Type B pancreatic cell (in vitro differentiated cells): ENCODE data around the gene FAF1. TPM values are rescaled to one million over a fixed set of nuclear protein-coding genes. Genes with fewer than 3 reads are reported as not detected.
A peak's percentile ranks its signal among the peaks of the same experiment; 100 is the strongest.

Experiments
- DNase-seq: peaks from one replicate; pipeline ENCODE4 v3.0.0; 2021; ENCODE audit warnings: mixed read lengths; ENCODE audit not compliant: unreplicated experiment; ENCODE audit errors: extremely low spot score
- H3K27ac Mint-ChIP-seq: 2 replicates; pipeline ENCODE4 v1.8.0; 2021; ENCODE audit warnings: mild to moderate bottlenecking, mixed read lengths
- H3K27me3 Mint-ChIP-seq: 2 replicates; pipeline ENCODE4 v1.8.0; 2021; ENCODE audit warnings: mixed read lengths
- H3K36me3 Mint-ChIP-seq: 2 replicates; pipeline ENCODE4 v1.8.0; 2021; ENCODE audit warnings: mixed read lengths
- H3K4me1 Mint-ChIP-seq: one replicate; pipeline ENCODE4 v1.8.0; 2021; ENCODE audit warnings: mixed read lengths; ENCODE audit not compliant: unreplicated experiment
- H3K4me3 Mint-ChIP-seq: 2 replicates; pipeline ENCODE4 v1.8.0; 2021; ENCODE audit warnings: mild to moderate bottlenecking, mixed read lengths
- H3K9me3 Mint-ChIP-seq: 2 replicates; pipeline ENCODE4 v1.8.0; 2021; ENCODE audit warnings: mixed read lengths
- total RNA-seq: library from RNA; stranded (reverse); gene quantifications from 2 replicates; pipeline ENCODE4 v1.2.1, GENCODE V29; 2021; ENCODE audit warnings: low replicate concordance
- TF ChIP-seq, protein P1 (sequence below): fragments of 200-600 bp; sonication (generic); conservative IDR thresholded peaks from 2 replicates; pipeline ENCODE4 v1.5.0; 2021; ENCODE audit warnings: antibody characterized with exemption, mild to moderate bottlenecking

Gene FAF1
- total RNA-seq, 1 donor from 2014 or later: 49.9 TPM

DNA sequence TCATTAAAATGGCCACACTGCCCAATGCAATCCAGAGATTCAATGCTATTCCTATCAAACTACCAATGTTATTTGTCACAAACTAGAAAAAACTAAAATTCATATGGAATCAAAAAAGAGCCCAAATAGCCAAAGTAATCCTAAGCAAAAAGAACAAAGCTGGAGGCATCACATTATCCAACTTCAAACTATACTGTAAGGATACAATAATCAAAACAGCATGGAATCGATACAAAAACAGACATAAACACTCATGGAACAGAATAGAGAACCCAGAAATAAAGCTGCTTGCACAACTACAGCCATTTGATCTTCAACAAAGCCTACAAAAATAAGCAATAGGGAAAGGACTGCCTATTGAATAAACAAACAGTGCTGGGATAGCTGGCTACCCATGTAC is 100.4 kb downstream of the FAF1 start:
- Mint-ChIP-seq H3K4me1 (no peaks in the 10 kb centered on the region), H3K9me3 (peaks cover 20% of the 10 kb centered on the region), H3K27me3 (no peaks in the 10 kb centered on the region), H3K27ac (no peak overlapping the region), H3K36me3 (peaks cover 15% of the 10 kb centered on the region), H3K4me3 (no peak overlapping the region)
- TF ChIP-seq, protein P1, sequence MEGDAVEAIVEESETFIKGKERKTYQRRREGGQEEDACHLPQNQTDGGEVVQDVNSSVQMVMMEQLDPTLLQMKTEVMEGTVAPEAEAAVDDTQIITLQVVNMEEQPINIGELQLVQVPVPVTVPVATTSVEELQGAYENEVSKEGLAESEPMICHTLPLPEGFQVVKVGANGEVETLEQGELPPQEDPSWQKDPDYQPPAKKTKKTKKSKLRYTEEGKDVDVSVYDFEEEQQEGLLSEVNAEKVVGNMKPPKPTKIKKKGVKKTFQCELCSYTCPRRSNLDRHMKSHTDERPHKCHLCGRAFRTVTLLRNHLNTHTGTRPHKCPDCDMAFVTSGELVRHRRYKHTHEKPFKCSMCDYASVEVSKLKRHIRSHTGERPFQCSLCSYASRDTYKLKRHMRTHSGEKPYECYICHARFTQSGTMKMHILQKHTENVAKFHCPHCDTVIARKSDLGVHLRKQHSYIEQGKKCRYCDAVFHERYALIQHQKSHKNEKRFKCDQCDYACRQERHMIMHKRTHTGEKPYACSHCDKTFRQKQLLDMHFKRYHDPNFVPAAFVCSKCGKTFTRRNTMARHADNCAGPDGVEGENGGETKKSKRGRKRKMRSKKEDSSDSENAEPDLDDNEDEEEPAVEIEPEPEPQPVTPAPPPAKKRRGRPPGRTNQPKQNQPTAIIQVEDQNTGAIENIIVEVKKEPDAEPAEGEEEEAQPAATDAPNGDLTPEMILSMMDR: no peak
- no peak for DNase-seq

DNA sequence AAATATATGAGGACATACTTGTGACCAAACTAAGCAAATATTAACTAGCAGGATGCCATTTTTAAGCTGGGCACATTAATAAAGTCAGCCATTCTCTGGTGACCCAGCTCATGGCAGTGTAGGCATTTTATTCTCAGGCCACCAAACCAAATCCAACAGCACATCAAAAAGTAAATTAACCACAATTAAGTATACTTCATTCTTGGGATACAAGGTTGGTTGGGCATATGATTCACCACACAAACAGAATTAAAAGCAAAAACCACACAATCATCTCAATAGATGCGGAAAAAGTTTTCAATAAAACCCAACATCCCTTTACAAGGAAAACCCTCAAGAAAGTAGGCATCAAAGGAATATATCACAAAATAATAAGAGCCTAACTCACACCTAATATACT is 101.3 kb downstream of the FAF1 start:
- Mint-ChIP-seq H3K27ac (no peak overlapping the region), H3K36me3 (peaks cover 15% of the 10 kb centered on the region), H3K4me3 (no peak overlapping the region), H3K27me3 (no peaks in the 10 kb centered on the region), H3K9me3 (peaks cover 20% of the 10 kb centered on the region), H3K4me1 (no peaks in the 10 kb centered on the region)
- DNase-seq: no peak
- TF ChIP-seq, protein P1: no peak

DNA sequence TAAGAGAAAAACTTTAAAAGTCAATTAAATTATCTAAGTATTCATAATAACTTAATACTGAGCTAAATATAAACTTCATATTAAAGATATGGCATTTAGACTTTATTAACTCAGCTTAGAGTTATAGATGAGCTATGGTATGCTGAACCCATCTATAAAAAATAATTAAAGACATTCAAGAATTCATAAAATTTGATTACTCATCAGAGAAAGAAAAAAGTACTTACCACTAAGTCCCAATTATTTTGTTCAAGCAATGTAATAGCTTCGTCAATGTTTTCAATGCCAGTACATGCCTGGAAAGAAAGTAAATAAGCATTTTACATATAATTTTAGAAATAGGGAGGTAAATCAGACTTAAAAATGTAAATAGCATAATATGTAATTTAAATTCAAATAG is 102.4 kb downstream of the FAF1 start:
- Mint-ChIP-seq H3K4me1 (no peaks in the 10 kb centered on the region), H3K4me3 (no peak overlapping the region), H3K27ac (no peak overlapping the region), H3K9me3 (peaks cover 20% of the 10 kb centered on the region), H3K36me3 (peaks cover 15% of the 10 kb centered on the region), H3K27me3 (no peaks in the 10 kb centered on the region)
- DNase-seq: no peak
- TF ChIP-seq, protein P1: no peak

- DNase-seq: no peak
- Mint-ChIP-seq H3K9me3 (no peaks in the 10 kb centered on the region), H3K27me3 (no peaks in the 10 kb centered on the region), H3K4me1 (no peaks in the 10 kb centered on the region), H3K36me3 (peaks cover 4% of the 10 kb centered on the region), H3K27ac (peak overlapping the region; percentile 7), H3K4me3 (peak overlapping the region; percentile 16)
- TF ChIP-seq, protein P1: no peak
These were observed 106.7 kb downstream of the FAF1 start for GRCh38 chr1:50853325-50853724.

DNA sequence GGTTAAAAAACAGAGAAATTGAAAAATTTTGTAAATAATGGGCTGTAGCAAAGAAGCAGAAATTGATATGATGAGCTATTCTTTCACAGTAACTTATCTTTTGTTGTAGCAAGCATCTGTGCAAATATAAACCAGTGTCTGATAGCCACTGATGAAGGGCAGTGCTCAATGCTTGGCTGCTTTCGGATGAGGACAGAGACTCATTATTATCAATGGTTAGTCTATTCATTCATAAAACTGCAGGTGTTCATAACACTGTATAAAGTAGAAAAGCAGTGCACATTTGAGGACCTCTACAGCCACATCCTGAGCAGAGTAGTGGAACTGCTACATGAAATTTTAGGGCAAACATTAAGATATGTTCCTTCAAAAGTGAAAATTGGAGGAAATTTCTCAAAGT is 107.2 kb downstream of the FAF1 start:
- H3K36me3 Mint-ChIP-seq: peaks cover 4% of the 10 kb centered on the region
- H3K4me3 Mint-ChIP-seq: no peak overlapping the region
- TF ChIP-seq, protein P1: no peak
- no peaks in the 10 kb centered on the region for H3K27me3 Mint-ChIP-seq
- DNase-seq: no peak
- H3K4me1 Mint-ChIP-seq: no peaks in the 10 kb centered on the region
- peak overlapping the region; percentile 7 for H3K27ac Mint-ChIP-seq
- no peaks in the 10 kb centered on the region for H3K9me3 Mint-ChIP-seq

- Mint-ChIP-seq H3K4me3 (no peak overlapping the region), H3K27me3 (no peaks in the 10 kb centered on the region), H3K27ac (no peak overlapping the region), H3K4me1 (no peaks in the 10 kb centered on the region), H3K9me3 (no peaks in the 10 kb centered on the region), H3K36me3 (peaks cover 4% of the 10 kb centered on the region)
- TF ChIP-seq, protein P1: no peak
- DNase-seq: no peak
These were observed 108.6 kb downstream of the FAF1 start for GRCh38 chr1:50851466-50851865.
